ENCODE results near the gene FHIT. TPM values are rescaled to one million over a fixed set of nuclear protein-coding genes. Genes with fewer than 3 reads are reported as not detected.

Gene FHIT
- total RNA-seq, 1 donor from 2014 or later: 11.5 TPM

DNA sequence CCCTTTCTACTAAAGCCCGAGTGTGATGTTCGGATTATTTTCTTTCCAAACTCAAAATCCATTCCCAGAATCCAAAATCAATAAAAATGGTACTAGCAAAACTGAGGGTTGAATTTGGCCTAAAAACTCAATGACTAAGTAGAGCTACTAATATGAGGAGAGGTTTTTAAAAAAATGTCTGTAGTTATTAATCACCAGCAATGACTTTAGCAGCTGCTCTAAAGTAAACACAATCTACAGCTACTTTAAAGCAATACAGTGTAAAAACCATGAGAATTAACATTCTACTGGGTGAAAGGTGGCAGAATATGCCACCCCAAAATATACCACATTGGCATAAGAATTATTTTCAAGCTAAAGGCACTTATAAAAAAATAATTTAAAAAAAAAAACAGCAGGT, 23.5 kb downstream of the FHIT start:
- no peak overlapping the region for H3K4me3 ChIP-seq (ENCODE audit: low read depth, low read length)
- no peaks in the 10 kb centered on the region for H3K36me3 ChIP-seq (ENCODE audit: control insufficient read depth, insufficient read depth, low read length)
- TF ChIP-seq, protein P1, sequence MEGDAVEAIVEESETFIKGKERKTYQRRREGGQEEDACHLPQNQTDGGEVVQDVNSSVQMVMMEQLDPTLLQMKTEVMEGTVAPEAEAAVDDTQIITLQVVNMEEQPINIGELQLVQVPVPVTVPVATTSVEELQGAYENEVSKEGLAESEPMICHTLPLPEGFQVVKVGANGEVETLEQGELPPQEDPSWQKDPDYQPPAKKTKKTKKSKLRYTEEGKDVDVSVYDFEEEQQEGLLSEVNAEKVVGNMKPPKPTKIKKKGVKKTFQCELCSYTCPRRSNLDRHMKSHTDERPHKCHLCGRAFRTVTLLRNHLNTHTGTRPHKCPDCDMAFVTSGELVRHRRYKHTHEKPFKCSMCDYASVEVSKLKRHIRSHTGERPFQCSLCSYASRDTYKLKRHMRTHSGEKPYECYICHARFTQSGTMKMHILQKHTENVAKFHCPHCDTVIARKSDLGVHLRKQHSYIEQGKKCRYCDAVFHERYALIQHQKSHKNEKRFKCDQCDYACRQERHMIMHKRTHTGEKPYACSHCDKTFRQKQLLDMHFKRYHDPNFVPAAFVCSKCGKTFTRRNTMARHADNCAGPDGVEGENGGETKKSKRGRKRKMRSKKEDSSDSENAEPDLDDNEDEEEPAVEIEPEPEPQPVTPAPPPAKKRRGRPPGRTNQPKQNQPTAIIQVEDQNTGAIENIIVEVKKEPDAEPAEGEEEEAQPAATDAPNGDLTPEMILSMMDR (IDR thresholded peaks at IDR 0.05; ENCODE audit: insufficient read depth, low read length, poor library complexity, severe bottlenecking): no peak

DNA sequence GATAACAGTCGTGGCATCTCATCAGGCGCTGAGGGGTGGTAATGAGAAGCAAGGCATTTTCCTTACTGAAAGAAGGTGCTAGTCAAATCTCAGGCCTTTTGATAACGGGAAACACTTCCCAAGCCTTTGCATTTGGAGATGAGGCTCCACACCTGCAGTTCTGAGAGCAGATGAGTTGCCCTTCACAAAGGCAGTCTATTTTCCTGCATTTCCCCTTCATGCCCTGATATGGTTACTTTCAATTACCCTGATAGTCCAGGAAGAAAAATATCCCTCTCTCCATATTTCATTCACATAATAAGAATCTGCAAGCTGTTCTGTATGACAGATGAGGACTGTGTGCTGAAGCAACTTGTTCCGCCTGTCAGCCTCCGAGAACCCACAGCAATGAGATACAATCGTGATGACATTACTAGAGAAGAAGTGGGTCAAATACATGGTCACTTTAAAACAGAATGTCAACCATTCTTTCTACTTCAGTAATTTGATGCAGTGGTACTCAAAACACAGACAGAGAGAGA, 25.0 kb downstream of the FHIT start:
- TF ChIP-seq, protein P1 (IDR thresholded peaks at IDR 0.05; ENCODE audit: insufficient read depth, low read length, poor library complexity, severe bottlenecking): no peak
- no peak for DNase-seq (ENCODE audit: low read depth)
- H3K36me3 ChIP-seq (ENCODE audit: control insufficient read depth, insufficient read depth, low read length): no peaks in the 10 kb centered on the region
- no peaks in the 10 kb centered on the region for H3K27me3 ChIP-seq (ENCODE audit: control insufficient read depth, insufficient read depth, low read length)
- H3K4me3 ChIP-seq (ENCODE audit: low read depth, low read length): no peak overlapping the region

More for the DNA sequence above, 23.5 kb downstream of the FHIT start:
- no peak for DNase-seq (ENCODE audit: low read depth)
- H3K27me3 ChIP-seq (ENCODE audit: control insufficient read depth, insufficient read depth, low read length): no peaks in the 10 kb centered on the region

- DNase-seq (ENCODE audit: low read depth): no peak
- TF ChIP-seq, protein P1 (IDR thresholded peaks at IDR 0.05; ENCODE audit: insufficient read depth, low read length, poor library complexity, severe bottlenecking): no peak
- no peaks in the 10 kb centered on the region for H3K36me3 ChIP-seq (ENCODE audit: control insufficient read depth, insufficient read depth, low read length)
- H3K4me3 ChIP-seq (ENCODE audit: low read depth, low read length): no peak overlapping the region
- no peaks in the 10 kb centered on the region for H3K27me3 ChIP-seq (ENCODE audit: control insufficient read depth, insufficient read depth, low read length)
These were observed 26.4 kb downstream of the FHIT start for GRCh38 chr3:61224823-61225222.

DNA sequence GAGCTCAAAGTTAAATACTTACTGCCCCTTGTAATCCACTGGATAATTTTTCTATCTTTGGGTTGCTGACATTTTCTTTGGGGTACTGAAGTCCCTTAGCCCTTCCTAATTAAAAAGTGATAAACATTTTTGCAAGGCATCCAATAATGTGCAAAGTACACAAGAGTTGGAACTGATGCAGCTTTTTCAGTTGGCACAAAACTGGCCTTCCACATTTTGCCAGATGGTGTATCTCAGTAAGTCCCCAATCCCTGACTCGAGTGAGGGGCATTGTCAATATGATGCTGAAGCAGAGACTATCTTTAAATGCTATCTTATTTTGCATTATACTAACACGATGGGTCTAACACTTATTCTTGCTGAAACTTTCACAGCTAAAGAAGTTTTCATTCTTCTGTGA, 27.8 kb downstream of the FHIT start:
- TF ChIP-seq, protein P1 (IDR thresholded peaks at IDR 0.05; ENCODE audit: insufficient read depth, low read length, poor library complexity, severe bottlenecking): no peak

DNA sequence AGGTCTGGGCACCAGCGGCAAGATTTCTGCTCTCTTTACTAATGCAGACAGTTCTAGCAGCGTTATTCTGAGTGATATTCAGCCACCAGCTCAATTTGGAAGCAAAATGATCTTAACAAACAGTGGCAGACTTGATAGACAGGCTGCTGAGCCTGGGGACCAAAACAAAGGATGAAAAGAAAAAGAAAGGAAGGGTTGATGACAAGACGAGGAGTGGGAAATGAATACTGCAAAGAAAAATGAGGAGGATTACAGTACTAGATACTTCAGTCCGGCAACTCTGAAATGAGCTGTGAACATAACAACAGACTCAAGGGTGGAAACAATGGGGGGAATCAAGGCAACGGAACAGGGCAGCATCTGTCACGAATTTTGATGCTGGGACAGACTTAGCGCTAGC, 28.8 kb downstream of the FHIT start:
- H3K4me3 ChIP-seq (ENCODE audit: low read depth, low read length): no peak overlapping the region
- H3K27me3 ChIP-seq (ENCODE audit: control insufficient read depth, insufficient read depth, low read length): no peaks in the 10 kb centered on the region
- DNase-seq (ENCODE audit: low read depth): no peak
- TF ChIP-seq, protein P1 (IDR thresholded peaks at IDR 0.05; ENCODE audit: insufficient read depth, low read length, poor library complexity, severe bottlenecking): no peak
- no peaks in the 10 kb centered on the region for H3K36me3 ChIP-seq (ENCODE audit: control insufficient read depth, insufficient read depth, low read length)

More for the DNA sequence above, 27.8 kb downstream of the FHIT start:
- Histone ChIP-seq H3K27me3 (ENCODE audit: control insufficient read depth, insufficient read depth, low read length) (no peaks in the 10 kb centered on the region), H3K36me3 (ENCODE audit: control insufficient read depth, insufficient read depth, low read length) (no peaks in the 10 kb centered on the region), H3K4me3 (ENCODE audit: low read depth, low read length) (no peak overlapping the region)
- DNase-seq (ENCODE audit: low read depth): no peak

DNA sequence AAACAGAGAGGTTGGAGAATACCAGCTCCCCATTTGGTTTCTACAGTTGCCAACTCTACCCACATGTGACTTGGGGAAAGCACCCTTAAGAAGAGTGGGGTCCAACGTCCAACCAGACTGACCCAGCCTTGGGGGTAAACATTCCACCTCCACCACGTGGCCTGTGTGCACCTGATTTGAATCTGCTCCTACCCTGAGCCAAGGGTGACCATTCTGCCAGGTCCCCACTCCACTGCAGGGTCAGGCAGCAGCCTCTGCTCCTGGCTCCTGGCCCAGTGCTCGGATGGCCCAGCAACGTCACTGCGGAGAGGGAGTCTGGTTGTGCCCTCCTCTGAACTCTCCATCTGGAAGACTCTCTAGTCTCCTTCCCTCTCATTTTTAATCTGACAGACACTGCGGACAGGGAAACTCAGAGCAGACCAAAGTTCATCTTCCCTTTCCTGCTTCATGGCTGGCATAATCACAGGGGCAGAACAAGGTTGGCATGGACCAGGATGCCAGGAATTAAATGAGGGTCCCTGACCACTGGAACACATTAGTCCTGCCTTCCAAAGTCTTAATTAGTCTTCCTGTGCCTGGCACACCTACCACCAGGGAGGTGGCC, 29.4 kb downstream of the FHIT start:
- TF ChIP-seq, protein P1 (IDR thresholded peaks at IDR 0.05; ENCODE audit: insufficient read depth, low read length, poor library complexity, severe bottlenecking): no peak
- no peak for DNase-seq (ENCODE audit: low read depth)
- Histone ChIP-seq H3K27me3 (ENCODE audit: control insufficient read depth, insufficient read depth, low read length) (no peaks in the 10 kb centered on the region), H3K4me3 (ENCODE audit: low read depth, low read length) (no peak overlapping the region), H3K36me3 (ENCODE audit: control insufficient read depth, insufficient read depth, low read length) (no peaks in the 10 kb centered on the region)

Data from kidney epithelial cell (primary cell).